ENCODE results near the gene FGF2. TPM values are rescaled to one million over a fixed set of nuclear protein-coding genes. Genes with fewer than 3 reads are reported as not detected.
"Not testable (repeated sequence)": the region's sequence is repeated elsewhere in the genome, so short reads cannot be mapped to it uniquely, and the experiment has no call there.

Gene FGF2
- total RNA-seq, 1 donor from 2014 or later, result 4.1 TPM

DNA sequence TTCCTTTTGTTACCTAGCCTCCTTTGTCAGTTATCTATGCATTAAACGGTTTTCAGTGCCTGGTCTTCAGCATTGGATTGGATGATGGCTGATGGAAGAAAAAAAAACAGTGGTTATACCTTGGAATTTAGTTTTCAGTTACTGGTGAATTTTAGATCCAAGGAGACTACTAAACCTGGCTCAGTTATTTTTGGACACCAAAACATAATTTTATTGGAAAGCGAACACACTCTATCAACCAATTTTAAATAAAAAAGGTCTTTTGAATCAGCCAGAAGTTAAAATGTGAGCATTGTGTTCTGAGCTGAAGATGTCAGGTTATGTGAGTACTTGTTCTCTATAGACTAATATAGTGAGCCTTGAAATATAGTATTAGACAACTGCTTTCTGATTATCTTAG lies 32.1 kb downstream of the FGF2 start:
- H3K27me3 ChIP-seq (ENCODE audit: low read depth), result no peaks in the 10 kb centered on the region
- no peaks in the 10 kb centered on the region for H3K36me3 ChIP-seq
- H3K4me1 ChIP-seq, result peaks cover 40% of the 10 kb centered on the region
- H3K27ac ChIP-seq (replicated peaks), result no peak overlapping the region
- no peak for DNase-seq
- H3K4me3 ChIP-seq, result no peak overlapping the region
- TF ChIP-seq, protein P1, sequence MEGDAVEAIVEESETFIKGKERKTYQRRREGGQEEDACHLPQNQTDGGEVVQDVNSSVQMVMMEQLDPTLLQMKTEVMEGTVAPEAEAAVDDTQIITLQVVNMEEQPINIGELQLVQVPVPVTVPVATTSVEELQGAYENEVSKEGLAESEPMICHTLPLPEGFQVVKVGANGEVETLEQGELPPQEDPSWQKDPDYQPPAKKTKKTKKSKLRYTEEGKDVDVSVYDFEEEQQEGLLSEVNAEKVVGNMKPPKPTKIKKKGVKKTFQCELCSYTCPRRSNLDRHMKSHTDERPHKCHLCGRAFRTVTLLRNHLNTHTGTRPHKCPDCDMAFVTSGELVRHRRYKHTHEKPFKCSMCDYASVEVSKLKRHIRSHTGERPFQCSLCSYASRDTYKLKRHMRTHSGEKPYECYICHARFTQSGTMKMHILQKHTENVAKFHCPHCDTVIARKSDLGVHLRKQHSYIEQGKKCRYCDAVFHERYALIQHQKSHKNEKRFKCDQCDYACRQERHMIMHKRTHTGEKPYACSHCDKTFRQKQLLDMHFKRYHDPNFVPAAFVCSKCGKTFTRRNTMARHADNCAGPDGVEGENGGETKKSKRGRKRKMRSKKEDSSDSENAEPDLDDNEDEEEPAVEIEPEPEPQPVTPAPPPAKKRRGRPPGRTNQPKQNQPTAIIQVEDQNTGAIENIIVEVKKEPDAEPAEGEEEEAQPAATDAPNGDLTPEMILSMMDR (IDR thresholded peaks at IDR 0.05; ENCODE audit: borderline replicate concordance), result no peak
- no peaks in the 10 kb centered on the region for H3K9me3 ChIP-seq (replicated peaks)
- intact Hi-C loops (cut with micrococcal nuclease), result no loop called here

DNA sequence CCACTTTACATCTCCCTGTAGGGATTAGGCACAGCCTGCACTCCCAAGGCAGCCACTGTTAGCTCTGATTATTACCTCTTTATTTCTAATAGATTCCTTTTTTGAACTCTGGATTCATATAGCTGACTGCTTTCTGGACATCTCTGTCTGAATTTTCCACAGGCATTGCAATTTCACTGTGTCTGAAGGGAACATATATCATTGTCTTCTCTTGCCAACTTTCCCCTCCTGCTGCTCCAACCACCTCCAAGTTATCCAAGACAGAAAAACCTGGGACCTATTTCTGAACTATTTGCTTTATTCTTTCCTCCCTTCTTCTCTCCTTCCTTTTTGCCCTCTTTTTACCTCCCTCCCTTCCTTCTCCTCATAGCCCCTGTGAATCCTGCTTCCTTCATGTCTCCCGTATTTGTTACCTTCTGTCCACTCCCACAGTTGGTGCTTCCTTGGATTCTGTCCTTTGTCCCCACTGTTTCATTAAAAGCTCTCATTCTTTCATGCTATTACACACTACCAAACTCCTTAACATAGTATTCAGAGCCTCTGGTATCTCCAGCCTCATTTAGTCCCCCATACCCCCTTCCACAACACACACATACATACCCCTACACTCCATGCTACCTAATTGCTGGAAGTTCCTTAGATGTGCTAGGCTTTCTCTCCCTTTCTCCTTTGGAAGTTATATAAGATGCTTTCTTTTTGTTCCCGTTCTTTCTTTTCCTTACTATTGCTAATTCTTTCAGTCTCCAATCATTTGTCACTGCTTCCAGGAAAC lies 34.7 kb downstream of the FGF2 start:
- TF ChIP-seq, protein P1 (IDR thresholded peaks at IDR 0.05; ENCODE audit: borderline replicate concordance), result no peak
- H3K4me3 ChIP-seq, result no peak overlapping the region
- H3K27ac ChIP-seq (replicated peaks), result no peak overlapping the region
- H3K4me1 ChIP-seq, result peaks cover 28% of the 10 kb centered on the region
- H3K27me3 ChIP-seq (ENCODE audit: low read depth), result no peaks in the 10 kb centered on the region
- H3K9me3 ChIP-seq (replicated peaks), result no peaks in the 10 kb centered on the region
- no peak for DNase-seq
- intact Hi-C loops (cut with micrococcal nuclease), result no loop called here
- H3K36me3 ChIP-seq, result no peaks in the 10 kb centered on the region

DNA sequence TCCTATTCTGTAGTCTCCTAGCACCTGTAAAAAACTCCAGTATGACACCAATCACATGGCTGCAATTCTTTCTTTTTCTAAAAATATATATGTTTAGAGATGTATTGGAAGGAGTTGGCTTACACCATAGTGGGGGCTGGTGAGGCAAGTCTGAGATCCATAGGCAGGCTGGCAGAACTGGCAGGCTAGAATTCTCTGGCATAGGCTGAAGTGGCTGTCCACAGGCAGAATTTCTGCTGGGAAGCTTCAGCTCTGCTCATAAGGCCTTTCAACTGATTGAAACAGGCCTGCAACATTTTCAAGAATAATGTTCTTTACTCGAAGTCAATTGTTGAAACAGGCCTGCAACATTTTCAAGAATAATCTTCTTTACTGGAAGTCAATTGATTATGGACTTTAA lies 37.0 kb downstream of the FGF2 start:
- Histone ChIP-seq H3K4me1 (peaks cover 19% of the 10 kb centered on the region), H3K27me3 (ENCODE audit: low read depth) (no peaks in the 10 kb centered on the region), H3K9me3 (replicated peaks) (peaks cover 6% of the 10 kb centered on the region), H3K27ac (replicated peaks) (no peak overlapping the region), H3K4me3 (no peak overlapping the region), H3K36me3 (no peaks in the 10 kb centered on the region)
- intact Hi-C loops (cut with micrococcal nuclease), result no loop called here
- TF ChIP-seq, protein P1 (IDR thresholded peaks at IDR 0.05; ENCODE audit: borderline replicate concordance), result no peak
- DNase-seq, result no peak

DNA sequence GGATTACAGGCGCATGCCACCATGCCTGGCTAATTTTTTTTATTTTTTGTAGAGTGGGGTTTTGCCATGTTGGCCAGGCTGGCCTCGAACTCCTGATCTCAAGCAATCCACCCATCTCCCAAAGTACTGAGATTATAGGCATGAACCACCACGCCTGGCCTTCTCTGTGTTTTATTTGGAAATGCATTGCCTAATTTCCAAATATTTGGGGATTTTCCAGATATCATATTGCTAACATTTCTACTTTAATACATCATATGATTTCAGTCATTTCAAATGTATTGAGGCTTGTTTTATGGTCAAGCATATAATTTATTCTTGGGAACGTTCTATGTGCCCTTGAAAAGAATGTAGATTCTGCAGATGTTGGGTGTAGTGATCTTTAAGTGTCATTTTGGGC lies 38.8 kb downstream of the FGF2 start:
- no peak for DNase-seq
- Histone ChIP-seq H3K4me1 (peaks cover 19% of the 10 kb centered on the region), H3K27me3 (ENCODE audit: low read depth) (no peaks in the 10 kb centered on the region), H3K36me3 (no peaks in the 10 kb centered on the region), H3K27ac (replicated peaks) (no peak overlapping the region), H3K9me3 (replicated peaks) (peaks cover 6% of the 10 kb centered on the region), H3K4me3 (no peak overlapping the region)
- TF ChIP-seq, protein P1 (IDR thresholded peaks at IDR 0.05; ENCODE audit: borderline replicate concordance), result no peak
- intact Hi-C loops (cut with micrococcal nuclease), result no loop called here

DNA sequence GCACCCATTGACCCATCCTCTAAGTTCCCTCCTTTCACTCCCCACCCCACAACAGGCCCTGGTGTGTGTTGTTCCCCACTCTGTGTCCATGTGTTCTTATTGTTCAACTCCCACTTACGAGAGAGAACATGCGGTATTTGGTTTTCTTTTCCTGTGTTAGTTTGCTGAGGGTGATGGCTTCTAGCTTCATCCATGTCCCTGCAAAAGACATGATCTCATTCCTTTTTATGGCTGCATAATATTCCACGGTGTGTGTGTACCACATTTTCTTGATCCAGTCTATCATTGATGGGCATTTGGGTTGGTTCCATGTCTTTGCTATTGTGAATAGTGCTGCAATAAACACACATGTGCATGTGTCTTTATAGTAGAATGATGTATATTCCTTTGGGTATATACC lies 41.6 kb downstream of the FGF2 start:
- H3K9me3 ChIP-seq (replicated peaks); H3K27me3 ChIP-seq (ENCODE audit: low read depth); H3K27ac ChIP-seq (replicated peaks); H3K36me3 ChIP-seq; H3K4me1 ChIP-seq; DNase-seq; intact Hi-C loops (cut with micrococcal nuclease); H3K4me3 ChIP-seq: not testable (repeated sequence)

DNA sequence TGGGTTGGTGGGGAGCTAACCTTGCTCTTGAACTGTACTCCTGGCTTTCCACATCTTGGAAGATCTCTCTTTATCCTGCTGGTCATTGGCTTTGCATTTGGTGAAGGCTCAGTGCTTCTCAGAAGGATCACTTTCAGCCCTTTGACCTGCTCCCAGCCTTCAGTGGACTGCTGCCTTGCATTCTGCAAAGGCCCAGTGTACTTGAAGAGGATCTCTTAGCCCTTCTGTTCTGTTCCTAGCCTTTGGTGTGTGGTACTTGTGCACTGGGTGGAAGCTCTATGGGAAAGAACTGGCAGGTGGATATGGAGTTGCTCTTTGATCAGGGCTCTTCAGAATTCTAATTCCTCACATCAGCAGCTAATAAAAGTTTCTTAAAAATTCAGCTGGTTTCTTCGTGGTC lies 46.5 kb downstream of the FGF2 start:
- TF ChIP-seq, protein P1 (IDR thresholded peaks at IDR 0.05; ENCODE audit: borderline replicate concordance), result no peak
- Histone ChIP-seq H3K36me3 (no peaks in the 10 kb centered on the region), H3K27me3 (ENCODE audit: low read depth) (no peaks in the 10 kb centered on the region), H3K4me1 (no peaks in the 10 kb centered on the region), H3K27ac (replicated peaks) (no peak overlapping the region), H3K9me3 (replicated peaks) (peaks cover 4% of the 10 kb centered on the region), H3K4me3 (no peak overlapping the region)
- intact Hi-C loops (cut with micrococcal nuclease), result no loop called here
- DNase-seq, result no peak

All from left ventricle myocardium inferior (tissue), 1 donor.